IPS-11a (cell line): ENCODE results near the gene AZGP1.
"Not testable (repeated sequence)": the region's sequence is repeated elsewhere in the genome, so short reads cannot be mapped to it uniquely, and the experiment has no call there.

ENCODE experiments used
- H3K4me3 ChIP-seq: one replicate; pipeline ENCODE4 v1.5.1; 2013; ENCODE audit warnings: low read depth, low read length, control low read depth

Gene AZGP1

DNA sequence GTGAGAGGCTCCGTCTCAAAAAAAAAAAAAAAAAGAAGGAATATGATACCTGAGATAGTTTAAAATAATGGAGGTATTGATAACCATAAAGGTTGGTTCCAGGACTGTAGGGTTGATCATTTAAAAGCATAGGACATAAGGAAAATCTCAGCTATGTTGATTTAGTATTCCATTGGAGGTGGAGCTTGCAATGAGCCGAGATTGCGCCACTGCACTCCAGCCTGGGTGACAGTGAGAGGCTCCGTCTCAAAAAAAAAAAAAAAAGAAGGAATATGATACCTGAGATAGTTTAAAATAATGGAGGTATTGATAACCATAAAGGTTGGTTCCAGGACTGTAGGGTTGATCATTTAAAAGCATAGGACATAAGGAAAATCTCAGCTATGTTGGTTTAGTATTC lies 23.2 kb downstream of the AZGP1 start:
- not testable (repeated sequence) for H3K4me3 ChIP-seq

DNA sequence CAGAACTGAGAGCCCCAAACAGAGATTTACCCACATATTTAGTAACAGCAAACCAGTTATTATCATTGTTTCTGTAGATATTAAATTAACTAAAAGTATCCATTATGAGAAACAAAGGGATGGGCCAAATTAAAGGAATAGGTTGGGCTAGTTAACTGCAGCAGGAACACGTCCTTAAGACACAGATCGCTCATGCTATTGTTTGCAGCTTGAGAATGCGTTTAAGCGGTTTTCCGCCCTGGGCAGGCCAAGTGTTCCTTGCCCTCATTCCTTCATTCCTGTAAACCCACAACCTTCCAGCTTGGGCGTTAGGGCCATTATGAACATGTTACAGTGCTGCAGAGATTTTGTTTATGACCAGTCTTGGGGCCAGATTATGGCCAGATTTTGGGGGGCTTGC lies 25.0 kb downstream of the AZGP1 start:
- not testable (repeated sequence) for H3K4me3 ChIP-seq

- no peak overlapping the region for H3K4me3 ChIP-seq
Measured at GRCh38 chr7:99949645-99950228, 26.1 kb downstream of the AZGP1 start.

GRCh38 chr7:99947608-99948007 lies 28.2 kb downstream of the AZGP1 start:
- H3K4me3 ChIP-seq, result no peak overlapping the region

GRCh38 chr7:99944497-99945070 lies 31.2 kb downstream of the AZGP1 start:
- no peak overlapping the region for H3K4me3 ChIP-seq

DNA sequence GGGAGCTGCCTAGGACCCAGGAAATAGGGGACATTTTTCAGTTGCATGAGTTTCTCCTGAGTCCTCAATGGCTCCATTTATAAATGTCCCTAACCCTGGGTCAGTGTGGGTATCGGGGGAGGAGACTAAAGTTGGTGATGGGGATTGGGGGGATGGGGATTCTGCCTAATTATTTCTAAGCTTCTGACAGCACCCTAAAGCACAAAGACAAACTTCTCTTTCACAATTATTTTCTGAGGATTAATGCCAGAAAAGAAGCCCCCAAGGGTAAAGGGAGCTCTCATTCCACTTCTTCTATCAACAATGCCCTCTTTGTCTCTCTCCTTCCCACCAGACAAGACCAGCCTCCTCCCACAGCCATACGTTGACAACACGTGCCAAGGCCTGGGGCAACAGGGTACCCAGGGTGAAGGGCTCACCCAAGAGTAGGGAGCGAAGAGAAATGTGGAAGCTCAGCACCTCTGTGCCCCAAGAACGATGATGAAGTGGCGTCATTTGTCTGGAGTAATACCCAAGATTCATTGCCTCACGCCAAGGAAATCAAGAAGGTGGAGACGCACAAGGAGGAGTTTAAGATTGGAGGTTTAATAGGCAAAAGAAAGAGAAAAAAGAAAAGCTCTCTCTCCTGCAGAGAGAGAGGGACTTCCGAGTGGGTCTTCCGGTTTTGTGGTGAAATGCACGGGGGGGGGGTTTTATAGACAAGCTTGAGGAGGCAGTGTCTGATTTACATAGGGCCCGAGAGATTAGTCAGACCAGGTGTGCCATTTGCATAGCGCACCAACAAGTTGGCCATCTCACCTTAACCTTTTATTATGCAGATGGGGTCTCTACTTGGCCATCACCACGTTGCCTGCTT lies 32.0 kb downstream of the AZGP1 start:
- no peak overlapping the region for H3K4me3 ChIP-seq

- no peak overlapping the region for H3K4me3 ChIP-seq
Measured at GRCh38 chr7:99938296-99938695, 37.5 kb downstream of the AZGP1 start.

GRCh38 chr7:99935009-99935408 lies 40.8 kb downstream of the AZGP1 start:
- not testable (repeated sequence) for H3K4me3 ChIP-seq

DNA sequence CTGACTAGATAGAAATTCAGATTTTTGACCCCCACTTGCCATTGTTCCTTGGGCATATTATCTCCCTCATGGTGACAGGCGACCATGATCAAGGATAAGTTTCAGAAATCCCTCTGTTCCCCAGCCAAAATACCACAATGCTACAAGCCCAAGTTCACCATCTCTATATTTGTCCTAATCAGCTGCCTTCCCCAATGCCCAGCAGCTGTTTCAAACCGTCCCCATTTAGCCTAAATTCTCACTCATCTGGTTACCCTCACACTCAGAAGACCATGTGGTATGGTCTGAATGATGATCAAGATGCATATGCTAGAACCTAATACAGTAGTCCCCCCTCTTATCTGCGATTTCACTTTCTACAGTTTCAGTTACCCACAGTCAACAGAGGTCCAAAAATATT lies 45.5 kb downstream of the AZGP1 start:
- H3K4me3 ChIP-seq, result no peak overlapping the region

- no peak overlapping the region for H3K4me3 ChIP-seq
Measured at GRCh38 chr7:99929730-99930053, 46.1 kb downstream of the AZGP1 start.

DNA sequence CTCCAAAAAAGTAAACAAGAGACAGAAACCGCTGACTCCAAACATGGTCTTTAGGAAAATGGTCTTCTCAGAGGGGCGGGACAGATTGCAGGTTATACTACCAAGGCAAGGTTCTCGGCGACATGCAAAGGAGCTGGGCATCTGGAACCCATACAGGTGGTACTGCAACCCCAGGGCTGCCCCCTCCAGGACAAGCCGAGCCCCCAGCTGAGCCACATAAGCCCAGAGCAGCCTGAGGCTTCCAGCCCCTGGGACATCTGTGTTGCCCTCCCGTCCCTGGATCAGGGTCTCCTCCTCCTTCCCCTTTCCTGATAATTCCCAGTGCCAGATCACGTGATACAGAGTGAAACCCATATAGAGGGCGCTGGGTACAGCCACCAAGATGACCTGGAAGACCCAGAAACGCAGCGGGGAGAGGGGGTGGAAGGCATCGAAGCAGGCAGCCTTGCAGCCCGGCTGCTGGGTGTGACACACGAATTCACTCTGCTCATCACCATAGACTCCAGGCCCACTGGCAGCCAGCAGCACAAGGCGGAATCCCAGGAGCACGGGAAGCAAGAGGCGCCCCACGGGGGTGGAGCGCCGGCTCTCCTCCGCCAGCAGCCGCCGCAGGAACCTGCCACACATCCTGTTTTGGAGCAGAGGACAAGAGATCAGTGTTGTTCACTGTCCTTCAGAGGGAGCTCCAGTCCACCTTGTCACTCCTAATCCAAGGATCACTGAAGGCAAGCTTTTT lies 46.7 kb downstream of the AZGP1 start, which contains the start of gene GJC3:
Gene GJC3, minus strand, starts transcription at position 627 of the 736 bp plus-strand sequence. Its CDS starts 0 bp downstream, at position 627.
- peak within 1 kb of the TSS; percentile 34 for H3K4me3 ChIP-seq

DNA sequence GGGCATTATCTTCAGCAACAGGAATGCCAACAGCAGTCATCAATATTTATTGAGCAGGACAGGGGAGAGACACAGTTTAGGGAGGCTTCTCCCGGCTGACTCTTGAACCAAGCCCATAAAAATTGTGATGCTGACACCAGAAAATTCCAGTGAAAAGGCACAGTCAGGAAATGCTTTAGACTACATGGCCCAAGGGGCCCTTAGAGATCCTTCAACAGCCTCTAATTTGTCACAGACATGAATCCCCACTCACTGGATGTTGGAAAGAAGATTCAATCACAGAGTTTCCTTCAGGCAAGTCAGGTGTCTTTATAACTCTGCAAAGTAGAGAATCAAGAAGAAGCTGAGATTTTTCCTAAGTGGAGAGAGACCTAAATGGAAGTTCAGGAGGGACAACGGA lies 47.6 kb downstream of the AZGP1 start:
- no peak overlapping the region for H3K4me3 ChIP-seq

- H3K4me3 ChIP-seq, result no peak overlapping the region
Measured at GRCh38 chr7:99927536-99927935, 48.3 kb downstream of the AZGP1 start.

DNA sequence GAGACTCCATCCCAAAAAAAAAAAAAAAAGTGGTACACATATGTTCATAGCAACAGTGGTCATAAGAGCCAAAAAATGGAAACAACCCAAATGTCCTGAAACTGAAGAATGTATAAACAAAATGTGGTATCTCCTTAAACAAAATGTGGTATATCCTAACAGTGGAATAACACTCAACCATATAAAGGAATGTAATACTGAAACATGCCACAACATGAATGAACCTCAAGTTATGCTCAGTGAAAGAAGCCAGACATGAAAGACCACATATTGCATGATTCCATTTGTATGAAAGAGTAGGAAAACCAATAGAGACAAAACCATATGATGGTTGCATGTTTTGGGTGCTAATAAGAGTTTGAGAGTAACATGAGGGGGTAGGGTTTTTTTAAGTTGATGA lies 49.5 kb downstream of the AZGP1 start:
- no peak overlapping the region for H3K4me3 ChIP-seq

DNA sequence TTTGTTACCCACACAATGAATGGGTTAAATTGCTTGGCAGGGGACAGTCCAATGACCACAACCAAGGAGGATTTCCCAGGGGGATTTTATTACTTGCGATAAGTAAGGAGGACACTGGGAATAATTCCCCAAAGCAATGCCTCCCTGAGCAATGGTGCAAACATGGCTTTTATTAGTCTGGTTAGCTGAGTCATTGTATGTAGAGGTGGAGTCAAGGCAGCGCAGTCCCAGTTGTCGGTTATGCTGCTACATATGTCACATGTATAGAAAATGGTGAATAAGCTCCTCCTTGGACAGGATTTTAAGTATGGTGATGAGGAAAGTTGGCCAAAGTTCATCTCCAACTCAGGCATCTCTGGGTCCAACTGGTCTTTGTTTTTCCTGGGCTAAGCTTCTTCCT lies 52.6 kb downstream of the AZGP1 start:
- no peak overlapping the region for H3K4me3 ChIP-seq

- no peak overlapping the region for H3K4me3 ChIP-seq
Measured at GRCh38 chr7:99920149-99920548, 55.7 kb downstream of the AZGP1 start.

DNA sequence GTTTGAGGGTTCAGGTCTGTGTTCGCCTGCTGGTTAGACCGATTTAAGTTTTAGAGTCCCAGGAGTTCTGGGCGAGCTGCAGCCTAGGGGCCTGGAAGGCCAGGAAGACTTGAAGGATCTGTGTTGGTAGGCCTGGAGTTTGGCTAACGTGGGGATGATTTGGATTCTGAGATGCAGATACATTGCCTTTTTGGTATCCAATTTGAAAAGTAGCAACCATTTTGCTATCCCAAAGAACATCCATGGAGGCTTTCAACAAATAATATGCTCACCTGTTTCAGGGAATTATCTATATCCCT lies 56.1 kb downstream of the AZGP1 start:
- H3K4me3 ChIP-seq, result peak overlapping the region; percentile 67

- H3K4me3 ChIP-seq, result peak within 1 kb of the TSS; percentile 67
Measured at GRCh38 chr7:99918959-99919813, 56.6 kb downstream of the AZGP1 start, which contains the start of gene TRIM4. TRIM4 (minus strand) TSS chr7:99919530; CDS start chr7:99919401, 129 bp downstream.
